Smooth muscle cell (in vitro differentiated cells): ENCODE measurements around the gene SPEG. TPM values are rescaled to one million over a fixed set of nuclear protein-coding genes. Genes with fewer than 3 reads are reported as not detected.

Source experiments
- DNase-seq: peaks from one replicate; lab custom pipeline; 2025; ENCODE audit not compliant: unreplicated experiment; lab: John Stamatoyannopoulos, UW
- H2AFZ ChIP-seq: fragments of 200-600 bp; sonication (generic); 2 replicates; pipeline ENCODE4 v1.6.0; 2016; ENCODE audit warnings: antibody characterized with exemption, low read depth, mild to moderate bottlenecking
- H3F3A ChIP-seq: fragments of 200-600 bp; sonication (generic); 2 replicates; pipeline ENCODE4 v1.6.0; 2017; ENCODE audit warnings: antibody characterized with exemption, low read depth
- H3K27ac ChIP-seq: fragments of 200-600 bp; sonication (generic); 2 replicates; pipeline ENCODE4 v1.5.1; 2016; ENCODE audit warnings: low read depth, mild to moderate bottlenecking
- H3K27me3 ChIP-seq: fragments of 200-600 bp; sonication (generic); 2 replicates; pipeline ENCODE4 v1.6.1; 2016; ENCODE audit warnings: low read depth, mild to moderate bottlenecking
- H3K36me3 ChIP-seq: fragments of 200-600 bp; sonication (generic); 2 replicates; pipeline ENCODE4 v1.5.1; 2016; ENCODE audit warnings: low read depth
- H3K4me1 ChIP-seq: fragments of 200-600 bp; sonication (generic); 2 replicates; pipeline ENCODE4 v1.5.1; 2016; ENCODE audit warnings: low read depth
- H3K4me2 ChIP-seq: fragments of 200-600 bp; sonication (generic); 2 replicates; pipeline ENCODE4 v1.6.0; 2016; ENCODE audit warnings: mild to moderate bottlenecking
- H3K4me3 ChIP-seq: fragments of 200-600 bp; sonication (generic); 2 replicates; pipeline ENCODE4 v1.5.1; 2016; ENCODE audit warnings: mild to moderate bottlenecking
- H3K79me2 ChIP-seq: fragments of 200-600 bp; sonication (generic); 2 replicates; pipeline ENCODE4 v1.6.0; 2016; ENCODE audit warnings: low read depth, mild to moderate bottlenecking
- H3K9ac ChIP-seq: fragments of 200-600 bp; sonication (generic); 2 replicates; pipeline ENCODE4 v1.6.0; 2016; ENCODE audit warnings: low read depth
- H3K9me3 ChIP-seq: fragments of 200-600 bp; sonication (generic); replicated peaks from 2 replicates; pipeline ENCODE4 v1.5.1; 2016; ENCODE audit warnings: low read depth
- H4K20me1 ChIP-seq: fragments of 200-600 bp; sonication (generic); 2 replicates; pipeline ENCODE4 v1.6.0; 2016; ENCODE audit warnings: low read depth
- CTCF ChIP-seq: fragments of 200-600 bp; sonication (generic); IDR thresholded peaks from 2 replicates; pipeline ENCODE4 v1.5.1; 2017; ENCODE audit warnings: borderline replicate concordance, mild to moderate bottlenecking, antibody characterized with exemption; ENCODE audit not compliant: insufficient read depth, poor library complexity, severe bottlenecking
- WGBS: methylation state at CpG from one replicate; pipeline ENCODE4 v1.1.7; 2016; ENCODE audit warnings: low lambda C conversion rate; 5-methylcytosine and 5-hydroxymethylcytosine counted together
- polyA plus RNA-seq: library from polyadenylated mRNA; unstranded; fragments of >200 nt; fragmentation: Nextera tagmentation; extraction: Ambion mirVana; gene quantifications from 2 replicates; pipeline ENCODE4 v1.2.1, GENCODE V29; 2016
- total RNA-seq: library from RNA; depleted of rRNA; stranded (reverse); fragments of >200 nt; gene quantifications from 2 replicates; pipeline ENCODE4 v1.2.3, GENCODE V29; 2014

Gene SPEG
- total and polyA plus RNA-seq, 2 experiments from 2014 or later: 14.9 to 37.8 TPM

- peak within 1 kb of the TSS; percentile 69 for H3K9ac ChIP-seq
- H3K36me3 ChIP-seq: no peaks in the 10 kb centered on the region
- H3K4me2 ChIP-seq: peak within 1 kb of the TSS; percentile 97
- peaks cover 9% of the 10 kb centered on the region for H3K79me2 ChIP-seq
- peaks cover 41% of the 10 kb centered on the region for H4K20me1 ChIP-seq
- no peaks in the 10 kb centered on the region for H3F3A ChIP-seq
- H3K4me3 ChIP-seq: peak within 1 kb of the TSS; percentile 82
- peak within 1 kb of the TSS; percentile 50 for H3K27ac ChIP-seq
- under 1% methylated on average over 50 of the region's 75 CpGs for WGBS
- no peaks in the 10 kb centered on the region for H3K27me3 ChIP-seq
- DNase-seq: peak; percentile 94
- H2AFZ ChIP-seq: peak within 1 kb of the TSS; percentile 53
- H3K9me3 ChIP-seq: no peaks in the 10 kb centered on the region
- H3K4me1 ChIP-seq: peaks cover 15% of the 10 kb centered on the region
- TF ChIP-seq CTCF: no peak
Measured at GRCh38 chr2:219543596-219544358, 109.1 kb downstream of the SPEG start, which contains the start of the genes CHPF and TMEM198. Gene CHPF (minus strand): TSS chr2:219543809. CDS start chr2:219543538, 271 bp downstream. Gene TMEM198 (plus strand): TSS chr2:219544028. CDS start chr2:219544728, 700 bp downstream.

GRCh38 chr2:219544567-219544966 lies 109.9 kb downstream of the SPEG start:
- 74% methylated on average over 9 of the region's 9 CpGs for WGBS
- no peaks in the 10 kb centered on the region for H3K9me3 ChIP-seq
- H3K79me2 ChIP-seq: peaks cover 9% of the 10 kb centered on the region
- H2AFZ ChIP-seq: no peak overlapping the region
- H3F3A ChIP-seq: no peaks in the 10 kb centered on the region
- H3K27me3 ChIP-seq: no peaks in the 10 kb centered on the region
- peak overlapping the region; percentile 97 for H3K4me2 ChIP-seq
- H3K9ac ChIP-seq: no peak overlapping the region
- H4K20me1 ChIP-seq: peaks cover 33% of the 10 kb centered on the region
- DNase-seq: no peak
- H3K27ac ChIP-seq: no peak overlapping the region
- no peaks in the 10 kb centered on the region for H3K36me3 ChIP-seq
- peak overlapping the region; percentile 82 for H3K4me3 ChIP-seq
- TF ChIP-seq CTCF: no peak
- H3K4me1 ChIP-seq: peaks cover 15% of the 10 kb centered on the region

- Histone ChIP-seq H3K9me3 (no peaks in the 10 kb centered on the region), H3F3A (no peaks in the 10 kb centered on the region), H3K27me3 (no peaks in the 10 kb centered on the region), H3K36me3 (no peaks in the 10 kb centered on the region), H2AFZ (no peak overlapping the region), H3K27ac (no peak overlapping the region), H3K79me2 (peaks cover 9% of the 10 kb centered on the region), H3K4me2 (no peak overlapping the region), H3K9ac (no peak overlapping the region), H3K4me3 (no peak overlapping the region), H3K4me1 (peaks cover 15% of the 10 kb centered on the region), H4K20me1 (peaks cover 24% of the 10 kb centered on the region)
- TF ChIP-seq CTCF: no peak
- 89% methylated on average over 2 of the region's 3 CpGs for WGBS
- no peak for DNase-seq
Measured at GRCh38 chr2:219545295-219545942, 110.8 kb downstream of the SPEG start.
